Upper lobe of right lung (tissue), 1 donor: ENCODE results near the gene MYH15. TPM values are rescaled to one million over a fixed set of nuclear protein-coding genes. Genes with fewer than 3 reads are reported as not detected.

Source experiments
- ATAC-seq: fragments of 200-7000 bp; cut with Tn5 transposase; one replicate; pipeline ENCODE4 v1.9.1; 2020; ENCODE audit warnings: mild to moderate bottlenecking, moderate library complexity
- DNase-seq: peaks from one replicate; pipeline ENCODE4 v3.0.0-alpha.2; 2020
- H3K27ac ChIP-seq: fragments of 200-600 bp; one replicate; pipeline ENCODE4 v1.8.0; 2022
- H3K27me3 ChIP-seq: fragments of 200-600 bp; one replicate; pipeline ENCODE4 v1.8.0; 2022; ENCODE audit warnings: mild to moderate bottlenecking
- H3K36me3 ChIP-seq: fragments of 200-600 bp; one replicate; pipeline ENCODE4 v1.8.0; 2022
- H3K4me1 ChIP-seq: fragments of 200-600 bp; one replicate; pipeline ENCODE4 v1.8.0; 2022
- H3K4me3 ChIP-seq: fragments of 200-600 bp; one replicate; pipeline ENCODE4 v1.8.0; 2022; ENCODE audit warnings: mild to moderate bottlenecking
- H3K9me3 ChIP-seq: fragments of 200-600 bp; one replicate; pipeline ENCODE4 v1.8.0; 2022
- CTCF ChIP-seq: fragments of 200-600 bp; IDR thresholded peaks from one replicate; pipeline ENCODE4 v1.8.0; 2022; ENCODE audit warnings: antibody characterized with exemption
- intact Hi-C: fragments of 100-400 bp; cut with DNase I; formaldehyde crosslinking; loops from one replicate; pipeline ENCODE4 v1.11.0; 2022
- total RNA-seq: library from RNA; stranded (reverse); fragmentation: NEBNext Ultra II Directional; extraction: Animal tissue kit (Norgen Biotek cat#: 25700); gene quantifications from one replicate; pipeline ENCODE4 v1.2.1, GENCODE V29; 2021
- donor health status: DM: no; HTN: yes; CAD: no; lungs with severe emphysema.

MYH15 gene
- total RNA-seq, 1 donor from 2014 or later, result 0.90 TPM

- DNase-seq, result no peak
- intact Hi-C loops, result no loop called here
- no peaks in the 10 kb centered on the region for H3K36me3 ChIP-seq
- H3K4me1 ChIP-seq, result no peaks in the 10 kb centered on the region
- H3K27ac ChIP-seq, result no peak overlapping the region
- ATAC-seq, result no peak
- H3K9me3 ChIP-seq, result no peaks in the 10 kb centered on the region
- H3K27me3 ChIP-seq, result no peaks in the 10 kb centered on the region
- TF ChIP-seq CTCF, result no peak
- no peak overlapping the region for H3K4me3 ChIP-seq
Observed at GRCh38 chr3:108357042-108357441, 153.4 kb downstream of the MYH15 start.

- H3K27ac ChIP-seq, result no peak overlapping the region
- H3K27me3 ChIP-seq, result no peaks in the 10 kb centered on the region
- ATAC-seq, result no peak
- TF ChIP-seq CTCF, result no peak
- H3K36me3 ChIP-seq, result no peaks in the 10 kb centered on the region
- no peaks in the 10 kb centered on the region for H3K9me3 ChIP-seq
- no peaks in the 10 kb centered on the region for H3K4me1 ChIP-seq
- DNase-seq, result no peak
- intact Hi-C loops, result no loop called here
- H3K4me3 ChIP-seq, result no peak overlapping the region
Observed at GRCh38 chr3:108354562-108354961, 155.8 kb downstream of the MYH15 start.

GRCh38 chr3:108352176-108352575, 158.2 kb downstream of the MYH15 start:
- intact Hi-C loops, result no loop called here
- no peak for TF ChIP-seq CTCF

GRCh38 chr3:108346301-108347227, 163.8 kb downstream of the MYH15 start:
- H3K4me3 ChIP-seq, result no peak overlapping the region
- ATAC-seq, result no peak
- H3K36me3 ChIP-seq, result no peaks in the 10 kb centered on the region
- intact Hi-C loops, result no loop called here
- no peaks in the 10 kb centered on the region for H3K9me3 ChIP-seq
- DNase-seq, result no peak
- no peak overlapping the region for H3K27ac ChIP-seq
- H3K4me1 ChIP-seq, result no peaks in the 10 kb centered on the region
- TF ChIP-seq CTCF, result no peak
- H3K27me3 ChIP-seq, result no peaks in the 10 kb centered on the region

More at GRCh38 chr3:108352176-108352575, 158.2 kb downstream of the MYH15 start:
- DNase-seq, result no peak
- Histone ChIP-seq H3K9me3 (no peaks in the 10 kb centered on the region), H3K27me3 (no peaks in the 10 kb centered on the region), H3K36me3 (no peaks in the 10 kb centered on the region), H3K27ac (no peak overlapping the region), H3K4me1 (no peaks in the 10 kb centered on the region), H3K4me3 (no peak overlapping the region)
- ATAC-seq, result no peak

- ATAC-seq (no peak), DNase-seq (no peak)
- no peaks in the 10 kb centered on the region for H3K27me3 ChIP-seq
- H3K4me1 ChIP-seq, result no peaks in the 10 kb centered on the region
- no peaks in the 10 kb centered on the region for H3K36me3 ChIP-seq
- H3K9me3 ChIP-seq, result no peaks in the 10 kb centered on the region
- no peak overlapping the region for H3K4me3 ChIP-seq
- intact Hi-C loops, result no loop called here
- no peak overlapping the region for H3K27ac ChIP-seq
- TF ChIP-seq CTCF, result no peak
Observed at GRCh38 chr3:108345492-108346205, 164.7 kb downstream of the MYH15 start.
